Measurements from ENCODE around the gene WASHC4.
"Not testable (repeated sequence)": the region's sequence is repeated elsewhere in the genome, so short reads cannot be mapped to it uniquely, and the experiment has no call there.

Gene WASHC4

GRCh38 chr12:105170139-105170538, 62.6 kb downstream of the WASHC4 start:
- DNase-seq = no peak

- peak; percentile 81 for DNase-seq
Measured at GRCh38 chr12:105171691-105172436, 64.3 kb downstream of the WASHC4 start.

DNA sequence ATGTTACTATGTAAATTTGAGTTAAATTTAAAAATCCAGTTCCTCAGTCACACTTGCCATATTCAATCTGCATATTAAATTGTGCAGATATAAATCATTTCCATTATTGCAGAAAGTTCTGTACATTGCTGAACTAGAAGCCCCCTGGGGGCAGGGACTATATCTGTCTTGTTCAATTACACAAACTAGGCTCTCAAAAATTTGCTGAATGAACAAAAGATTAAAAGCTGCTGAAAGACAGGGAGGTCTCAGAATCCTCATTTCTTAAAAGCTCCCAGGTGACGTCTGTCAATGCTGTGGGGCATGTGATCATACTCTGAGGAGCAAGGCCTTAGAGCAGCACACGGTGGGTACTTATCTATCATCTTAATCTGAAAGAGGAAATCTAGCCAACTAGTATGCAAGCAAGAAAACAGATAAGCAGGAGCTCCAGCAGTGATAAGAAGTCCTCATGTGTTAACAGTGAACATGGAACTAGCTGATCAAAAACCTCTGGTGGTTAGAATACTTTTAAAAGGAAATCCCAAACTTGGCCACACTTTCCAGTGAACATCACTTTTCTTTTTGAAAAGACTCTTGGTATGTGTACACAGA, 68.0 kb downstream of the WASHC4 start:
- peak; percentile 57 for DNase-seq

DNA sequence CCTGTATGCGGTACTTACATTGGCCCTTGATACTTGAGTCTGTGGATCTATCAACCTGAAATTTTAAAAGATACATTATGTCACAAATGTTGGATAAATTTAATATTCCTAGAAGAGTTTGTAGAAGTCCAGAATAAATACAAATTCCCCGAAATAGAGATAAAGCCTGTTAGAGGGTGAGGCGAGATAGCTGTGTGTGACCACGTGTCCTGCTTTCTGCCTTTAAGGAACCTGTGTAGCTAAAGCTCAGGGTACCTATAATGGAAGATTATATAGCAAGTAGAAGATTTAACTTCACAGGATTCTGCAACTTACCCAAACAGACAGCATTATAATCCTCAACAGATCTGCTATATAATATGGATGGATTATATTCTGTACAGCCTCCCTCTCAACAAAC, 69.7 kb downstream of the WASHC4 start:
- peak; percentile 18 for DNase-seq

- not testable (repeated sequence) for DNase-seq
Measured at GRCh38 chr12:105179114-105179513, 71.6 kb downstream of the WASHC4 start.

- not testable (repeated sequence) for DNase-seq
Measured at GRCh38 chr12:105183406-105183805, 75.9 kb downstream of the WASHC4 start.

GRCh38 chr12:105183976-105184375, 76.4 kb downstream of the WASHC4 start:
- not testable (repeated sequence) for DNase-seq

DNA sequence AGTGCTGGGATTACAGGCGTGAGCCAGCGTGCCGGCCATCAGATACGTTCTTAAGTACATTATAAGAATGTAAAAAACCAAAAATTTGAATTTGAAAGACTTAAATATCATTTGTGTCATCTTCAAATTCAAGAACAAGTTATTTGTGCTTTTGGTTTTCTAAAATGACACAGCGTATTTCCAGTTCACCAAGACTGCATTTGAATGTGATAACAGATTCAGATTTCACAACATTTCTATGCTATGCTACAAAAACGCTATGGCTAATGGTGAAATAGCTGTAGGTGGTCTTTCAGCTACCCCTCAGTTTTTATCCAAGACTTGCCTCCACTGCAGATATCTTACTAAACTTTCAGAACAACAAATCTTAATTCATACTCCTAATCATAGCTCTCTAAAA, 81.8 kb downstream of the WASHC4 start:
- peak; percentile 41 for DNase-seq

GRCh38 chr12:105190530-105190929, 83.0 kb downstream of the WASHC4 start:
- no peak for DNase-seq

DNA sequence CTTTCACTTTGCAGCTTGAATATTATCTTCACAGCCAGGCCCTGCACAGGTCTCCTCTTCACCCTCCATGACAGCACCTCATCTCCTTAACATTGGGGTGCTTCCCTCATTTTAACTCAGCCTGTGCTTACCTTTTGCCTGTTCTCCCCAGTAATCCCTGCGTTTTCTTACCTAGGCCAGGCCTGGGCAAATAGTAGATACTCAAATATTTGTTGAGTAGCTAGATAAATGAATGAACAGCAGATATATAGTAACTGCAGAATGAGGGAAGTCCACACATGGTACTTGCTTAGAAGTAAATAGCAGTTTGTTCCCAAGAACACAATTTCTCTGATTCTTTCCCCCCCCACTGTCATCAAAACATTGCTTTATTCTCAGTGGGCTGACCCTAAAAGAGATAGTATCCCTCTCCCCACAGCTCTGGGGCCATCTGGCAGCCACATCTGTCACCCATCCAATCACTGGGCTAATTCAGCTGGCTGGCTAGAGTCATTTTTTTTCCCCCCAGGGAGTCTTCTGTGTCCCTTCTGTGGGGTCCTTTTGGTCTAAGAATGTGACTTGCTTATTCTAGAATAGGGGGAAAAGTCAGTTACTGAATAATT, 85.2 kb downstream of the WASHC4 start:
- no peak for DNase-seq

- no peak for DNase-seq
Measured at GRCh38 chr12:105194947-105195346, 87.4 kb downstream of the WASHC4 start.

- no peak for DNase-seq
Measured at GRCh38 chr12:105196090-105196489, 88.6 kb downstream of the WASHC4 start.

DNA sequence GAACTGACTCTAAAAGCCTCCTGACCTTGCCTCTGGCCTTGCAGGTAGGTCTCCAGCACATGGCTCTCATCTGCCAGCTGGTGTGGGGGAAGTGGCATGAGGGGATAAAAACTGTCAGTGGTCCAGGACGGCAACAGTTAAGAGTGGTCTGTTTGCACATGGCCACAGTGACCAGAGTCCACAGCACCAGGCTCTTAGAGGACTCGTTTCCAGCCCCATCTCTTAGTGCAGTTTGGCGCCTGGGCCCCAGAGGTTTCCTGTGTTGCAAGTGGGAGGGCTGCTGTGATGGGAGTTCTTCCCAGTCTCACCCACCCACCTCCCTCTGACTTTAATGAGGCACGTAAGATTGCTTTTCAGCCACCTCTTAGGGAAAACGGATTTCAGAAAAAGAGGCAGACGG, 91.4 kb downstream of the WASHC4 start:
- no peak for DNase-seq

GRCh38 chr12:105200385-105200784, 92.9 kb downstream of the WASHC4 start:
- no peak for DNase-seq

GRCh38 chr12:105201299-105201698, 93.8 kb downstream of the WASHC4 start:
- no peak for DNase-seq

DNA sequence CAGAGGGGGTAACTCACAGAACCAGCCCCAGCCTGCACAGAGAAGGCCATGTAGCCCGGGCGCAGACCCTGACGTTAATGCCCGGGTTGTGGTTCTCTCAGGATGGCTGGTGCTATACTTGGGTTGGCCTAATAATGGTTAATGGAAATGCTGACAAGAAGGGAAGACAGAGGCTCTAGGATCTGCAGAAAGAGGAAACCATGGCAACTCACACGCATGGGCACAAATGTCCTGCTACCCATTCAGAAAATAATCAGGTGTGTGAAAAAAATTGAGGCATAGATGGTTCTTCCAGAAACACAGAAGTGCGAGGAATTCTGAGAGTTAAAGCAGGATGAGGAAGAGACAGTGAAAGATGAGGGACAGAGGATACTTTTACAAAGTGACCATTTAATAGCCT, 94.7 kb downstream of the WASHC4 start:
- DNase-seq = no peak

GRCh38 chr12:105204127-105204526, 96.6 kb downstream of the WASHC4 start:
- DNase-seq = no peak

- DNase-seq = no peak
Measured at GRCh38 chr12:105204916-105205315, 97.4 kb downstream of the WASHC4 start.

DNA sequence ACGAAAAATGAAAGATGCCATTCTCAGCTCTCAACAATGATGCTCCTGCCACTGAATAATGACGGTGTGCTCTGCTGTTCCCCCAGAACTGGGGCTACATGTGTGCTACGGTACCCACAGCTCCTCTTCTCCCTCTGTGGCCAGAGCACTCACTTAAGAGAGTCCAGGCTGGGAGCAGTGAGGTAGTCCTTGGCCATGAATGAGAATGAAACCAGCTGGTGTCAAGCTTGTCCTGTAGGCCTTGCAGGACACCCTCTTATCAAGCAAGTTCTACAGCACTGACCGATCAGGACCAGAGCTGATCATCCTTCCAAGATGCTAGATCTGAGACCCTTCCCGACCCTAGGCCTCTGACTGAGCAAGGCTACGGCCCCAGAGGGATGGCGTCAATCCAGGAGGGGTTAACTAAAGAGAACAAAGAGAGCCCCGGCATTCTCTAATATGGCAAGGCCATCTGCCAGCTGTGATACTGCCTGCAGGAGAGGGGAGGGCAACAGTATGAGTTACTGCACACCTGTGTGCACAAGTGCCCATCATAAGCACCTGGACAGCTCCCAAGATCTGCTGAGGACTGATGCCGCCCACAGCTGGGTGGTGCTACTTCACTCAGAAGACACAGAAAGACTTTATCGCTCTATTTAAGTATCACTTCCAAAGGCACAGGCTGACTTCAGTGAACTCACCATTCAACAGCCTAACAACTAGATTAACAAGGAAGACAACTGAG, 98.0 kb downstream of the WASHC4 start:
- DNase-seq = no peak

- no peak for DNase-seq
Measured at GRCh38 chr12:105206686-105207374, 99.3 kb downstream of the WASHC4 start.

- DNase-seq = no peak
Measured at GRCh38 chr12:105209091-105209490, 101.6 kb downstream of the WASHC4 start.

GRCh38 chr12:105212438-105212837, 104.9 kb downstream of the WASHC4 start:
- no peak for DNase-seq

GRCh38 chr12:105214148-105214547, 106.6 kb downstream of the WASHC4 start:
- no peak for DNase-seq
